EL (cell line): Measurements from ENCODE around the gene RUFY2.
A peak's percentile ranks its signal among the peaks of the same experiment; 100 is the strongest.

Experiments
- DNase-seq: peaks from one replicate; pipeline ENCODE4 v3.0.0-alpha.2; 2016

Gene RUFY2

DNA sequence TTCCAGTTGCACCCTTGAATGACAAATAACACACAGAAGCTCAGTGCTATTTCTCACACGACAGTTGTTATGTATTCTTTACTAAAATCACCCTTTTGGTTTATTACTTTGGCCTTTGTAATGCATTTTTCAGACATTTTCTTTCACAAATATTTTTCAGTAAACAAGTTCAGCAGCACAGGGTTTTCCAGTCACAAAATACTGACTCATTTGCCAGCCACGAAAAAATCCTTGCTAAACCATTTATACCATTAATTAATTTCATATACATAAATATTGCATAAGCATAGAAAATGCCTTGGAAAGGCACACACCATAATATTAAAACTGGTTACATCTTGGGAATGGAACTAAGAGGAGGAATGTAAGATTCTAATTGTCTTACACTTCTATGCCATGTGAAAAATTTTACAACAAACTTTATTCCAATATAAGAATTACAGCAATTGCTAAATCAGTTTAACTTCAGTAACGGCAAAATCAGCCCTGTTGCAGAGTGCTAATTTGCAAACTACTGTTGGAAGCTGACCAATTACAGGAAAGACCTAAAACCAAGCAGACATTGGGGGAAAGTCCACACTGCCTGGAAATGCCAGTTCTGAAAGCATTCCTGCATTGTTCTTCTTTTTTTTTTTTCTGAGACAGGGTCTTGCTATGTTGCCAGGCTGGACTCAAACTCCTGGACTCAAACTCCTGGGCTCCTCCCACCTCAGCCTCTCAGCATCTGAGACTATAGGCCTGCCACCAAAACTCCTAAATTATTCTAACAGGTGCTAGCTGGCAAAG, 42.8 kb downstream of the RUFY2 start:
- no peak for DNase-seq

DNA sequence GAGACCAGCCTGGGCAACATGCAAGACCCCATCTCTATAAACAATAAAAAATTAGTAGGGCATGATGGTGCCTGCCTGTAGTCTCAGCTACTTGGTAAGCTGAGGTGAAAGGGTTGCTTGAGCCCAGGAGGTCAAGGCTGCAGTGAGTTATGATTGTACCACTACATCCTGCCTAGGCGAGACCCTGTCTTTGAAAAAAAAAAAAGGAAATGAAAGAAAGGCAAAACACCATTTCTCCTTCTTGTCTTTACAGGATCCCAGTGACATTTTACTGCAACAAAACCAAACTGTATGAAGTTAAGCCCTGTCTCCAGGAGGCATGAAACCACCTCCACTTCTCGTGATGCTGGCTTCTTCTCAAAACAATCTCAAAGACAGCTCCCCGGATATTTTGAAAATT, 44.5 kb downstream of the RUFY2 start:
- DNase-seq: no peak

DNA sequence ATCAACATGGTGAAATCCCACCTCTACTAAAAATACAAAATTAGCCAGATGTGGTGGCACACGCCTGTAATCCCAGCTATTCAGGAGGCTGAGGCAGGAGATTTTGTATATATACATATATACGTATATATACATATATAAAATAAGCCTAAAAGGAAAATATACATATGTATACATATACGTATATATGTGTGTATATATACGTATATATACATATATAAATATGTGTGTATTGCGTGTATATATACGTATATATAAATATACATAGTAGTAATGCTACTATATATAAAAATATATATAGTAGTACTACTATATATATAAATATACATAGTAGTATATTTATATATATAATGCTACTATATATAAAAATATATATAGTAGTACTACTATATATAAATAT, 47.9 kb downstream of the RUFY2 start:
- no peak for DNase-seq

GRCh38 chr10:68353537-68353936, 53.5 kb downstream of the RUFY2 start:
- DNase-seq: no peak

DNA sequence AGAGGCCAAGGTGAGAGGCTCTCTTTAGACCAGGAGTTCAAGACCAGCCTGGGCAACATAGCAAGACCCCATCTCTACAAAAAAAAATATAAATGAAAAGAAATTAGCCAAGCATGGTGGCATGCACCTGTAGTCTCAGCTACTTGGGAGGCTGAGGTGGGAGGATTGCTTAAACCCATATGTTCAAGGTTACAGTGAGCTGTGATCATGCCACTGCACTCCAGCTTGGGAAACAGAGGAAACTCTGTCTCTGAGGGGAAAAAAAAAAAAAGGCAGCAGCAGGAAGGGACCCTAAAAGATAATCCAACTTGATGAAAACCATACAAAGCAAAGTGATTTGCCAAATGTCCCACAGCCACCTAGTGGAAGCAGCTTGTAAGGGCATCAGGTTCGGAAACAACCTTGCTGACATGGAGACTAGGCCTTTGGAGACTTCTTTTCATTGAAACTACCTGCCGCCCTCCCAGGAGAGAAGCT, 58.8 kb downstream of the RUFY2 start:
- DNase-seq: peak; percentile 55

DNA sequence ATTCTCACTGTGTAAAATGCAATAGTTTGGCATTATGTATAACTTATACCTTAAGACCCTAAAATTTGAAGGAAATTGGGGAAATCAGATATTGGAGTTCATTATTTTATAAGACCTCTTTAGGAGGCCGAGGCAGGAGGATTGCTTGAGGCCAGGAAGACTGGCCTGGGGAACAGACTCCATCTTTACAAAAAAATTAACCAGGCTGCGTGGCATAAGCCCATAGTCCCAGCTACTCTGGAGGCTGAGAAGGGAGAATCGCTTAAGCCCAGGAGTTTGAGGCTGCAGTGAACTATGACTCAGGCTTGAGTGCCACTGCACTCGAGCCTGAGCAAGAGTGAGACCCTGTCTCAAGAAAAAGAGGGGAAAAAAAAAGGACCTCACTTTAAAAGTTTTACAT, 60.3 kb downstream of the RUFY2 start:
- no peak for DNase-seq

GRCh38 chr10:68345621-68346020, 61.5 kb downstream of the RUFY2 start:
- DNase-seq: no peak

DNA sequence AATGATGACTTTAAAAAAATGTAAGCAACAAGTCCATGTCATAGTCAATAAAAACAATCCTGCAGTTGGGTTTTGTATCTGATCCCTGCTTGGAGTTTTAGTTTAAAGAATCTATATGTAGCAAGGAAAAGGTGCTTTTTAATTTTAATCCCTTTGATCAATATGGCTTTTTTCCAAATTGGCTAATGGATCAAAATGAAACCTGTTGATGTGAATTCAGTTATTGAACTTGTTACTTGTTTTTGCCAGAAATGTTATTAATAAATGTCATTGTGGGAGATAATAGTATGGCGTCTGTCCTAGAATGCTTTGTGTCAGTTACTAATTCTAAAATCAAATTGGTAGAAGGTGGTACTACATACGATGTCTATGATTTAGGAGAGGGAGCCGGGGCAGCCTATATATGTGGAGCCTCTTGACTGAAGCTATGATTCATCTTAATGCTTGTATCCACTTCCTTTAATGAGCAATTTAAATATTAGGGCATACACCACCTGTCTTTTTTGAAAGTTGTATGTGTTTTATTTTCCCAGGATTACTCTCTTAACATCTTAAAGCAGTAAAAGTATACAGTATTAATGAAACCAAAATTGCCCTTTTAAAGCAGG, 64.1 kb downstream of the RUFY2 start:
- DNase-seq: peak; percentile 23

DNA sequence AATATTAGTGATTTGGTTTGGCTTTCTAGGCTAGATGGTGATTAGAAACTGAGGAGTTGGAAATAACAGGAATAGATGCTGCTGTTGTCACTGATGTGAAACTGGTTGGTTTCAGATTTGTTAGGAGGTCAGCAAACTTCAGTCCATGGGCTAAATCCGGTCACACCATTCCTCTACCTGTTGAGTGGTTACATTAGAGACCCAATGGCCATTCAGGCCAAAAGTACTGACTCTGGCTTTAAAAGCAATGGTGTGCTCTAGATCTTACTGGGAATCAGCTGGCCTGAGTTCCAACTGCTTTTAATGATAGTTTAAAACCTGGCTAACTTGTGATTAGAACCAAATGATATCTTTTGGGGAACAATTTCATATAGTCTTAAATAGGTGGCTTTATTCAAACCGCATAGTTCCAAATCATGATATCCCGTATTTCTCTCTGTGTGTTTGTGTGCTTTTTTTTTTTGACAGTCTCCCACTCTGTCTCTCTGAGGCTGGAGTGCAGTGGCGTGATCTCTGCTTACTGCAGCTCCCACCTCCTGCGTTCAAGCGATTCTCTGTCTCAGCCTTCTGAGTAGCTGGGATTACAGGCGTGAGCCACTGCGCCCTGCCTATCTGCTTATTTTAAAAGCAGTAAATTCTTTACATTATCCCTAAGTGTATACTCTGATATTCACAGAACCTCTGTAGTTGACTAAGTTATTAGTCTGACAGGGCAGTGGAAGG, 66.6 kb downstream of the RUFY2 start:
- no peak for DNase-seq

DNA sequence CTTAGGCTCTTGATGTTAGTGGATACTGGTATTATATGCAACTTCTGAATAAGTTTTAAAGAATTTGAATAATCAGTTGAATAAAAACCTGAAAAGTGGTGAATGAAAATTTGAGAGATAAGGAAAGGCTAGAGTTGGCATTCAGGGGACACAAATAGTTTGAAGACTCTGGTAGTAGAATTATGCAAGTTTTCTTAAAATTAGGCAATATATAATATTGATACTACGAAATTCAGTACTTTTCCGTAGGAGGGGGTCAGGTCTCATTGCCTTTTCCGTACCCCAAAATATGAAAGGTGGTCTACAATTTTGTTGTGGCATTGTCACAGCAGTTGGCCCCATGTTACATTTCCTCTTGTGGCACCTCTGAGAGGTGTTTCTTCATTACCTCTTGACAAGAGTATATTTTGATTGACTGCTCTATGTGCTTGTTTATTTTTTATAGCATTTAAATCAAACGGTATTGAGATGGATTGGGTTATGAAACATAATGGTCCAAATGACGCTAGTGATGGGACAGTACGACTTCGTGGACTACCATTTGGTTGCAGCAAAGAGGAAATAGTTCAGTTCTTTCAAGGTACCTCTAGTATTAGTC, 70.2 kb downstream of the RUFY2 start:
- DNase-seq: no peak

DNA sequence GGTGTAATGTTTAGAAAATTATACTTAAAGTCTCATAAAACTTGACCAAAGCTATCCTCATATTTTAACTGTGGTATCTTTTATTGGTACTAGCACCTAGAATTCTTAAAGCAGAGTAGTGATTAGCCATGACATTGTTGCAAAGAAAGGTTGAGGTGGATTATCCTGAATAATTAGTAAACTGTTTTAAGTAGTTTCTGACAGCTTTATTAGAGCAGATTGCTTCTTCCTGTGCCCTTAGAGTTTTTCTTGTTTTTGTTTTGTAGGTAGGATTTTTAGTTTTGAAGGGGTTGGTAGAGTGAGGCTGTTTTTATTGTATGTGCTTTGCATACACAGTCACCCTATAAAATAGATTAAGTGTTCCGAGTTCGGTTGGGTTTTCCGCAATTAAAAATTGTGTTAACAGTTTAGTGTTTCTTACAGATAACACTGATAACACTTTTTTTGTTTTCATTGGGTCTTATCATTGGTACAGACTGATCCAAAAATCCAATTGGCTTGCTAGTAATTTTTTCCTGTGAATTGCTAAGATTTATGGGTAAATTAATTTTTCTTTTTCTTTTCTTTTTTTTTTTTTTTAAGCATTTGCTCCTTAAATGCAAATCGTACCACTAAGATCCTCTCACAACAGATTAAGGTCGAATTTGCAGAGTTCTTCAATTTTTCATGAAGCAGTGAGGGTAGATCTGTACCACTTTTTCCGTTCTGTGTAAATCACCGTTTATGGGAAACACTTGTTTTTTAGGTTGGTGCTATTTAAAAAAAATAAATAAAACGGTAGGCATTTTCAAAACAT, 72.2 kb downstream of the RUFY2 start:
- no peak for DNase-seq

GRCh38 chr10:68333440-68334431, 73.3 kb downstream of the RUFY2 start:
- peak; percentile 12 for DNase-seq

DNA sequence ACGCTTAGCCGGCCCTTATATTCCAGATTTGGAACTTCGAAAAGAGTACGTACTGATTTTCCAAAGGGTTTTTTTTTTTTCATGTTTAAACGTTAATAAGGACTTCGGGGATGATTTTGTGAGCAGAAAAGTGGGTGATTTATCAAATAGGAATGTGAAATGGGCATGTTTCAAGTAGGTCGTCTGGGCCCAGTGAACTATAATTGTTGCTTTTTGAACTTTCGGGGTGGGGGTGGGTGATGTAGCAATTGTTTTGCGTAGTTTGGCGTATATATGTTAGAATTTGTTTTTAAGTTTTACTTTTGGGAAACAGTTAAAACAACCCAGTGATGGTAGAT, 74.0 kb downstream of the RUFY2 start:
- DNase-seq: no peak

DNA sequence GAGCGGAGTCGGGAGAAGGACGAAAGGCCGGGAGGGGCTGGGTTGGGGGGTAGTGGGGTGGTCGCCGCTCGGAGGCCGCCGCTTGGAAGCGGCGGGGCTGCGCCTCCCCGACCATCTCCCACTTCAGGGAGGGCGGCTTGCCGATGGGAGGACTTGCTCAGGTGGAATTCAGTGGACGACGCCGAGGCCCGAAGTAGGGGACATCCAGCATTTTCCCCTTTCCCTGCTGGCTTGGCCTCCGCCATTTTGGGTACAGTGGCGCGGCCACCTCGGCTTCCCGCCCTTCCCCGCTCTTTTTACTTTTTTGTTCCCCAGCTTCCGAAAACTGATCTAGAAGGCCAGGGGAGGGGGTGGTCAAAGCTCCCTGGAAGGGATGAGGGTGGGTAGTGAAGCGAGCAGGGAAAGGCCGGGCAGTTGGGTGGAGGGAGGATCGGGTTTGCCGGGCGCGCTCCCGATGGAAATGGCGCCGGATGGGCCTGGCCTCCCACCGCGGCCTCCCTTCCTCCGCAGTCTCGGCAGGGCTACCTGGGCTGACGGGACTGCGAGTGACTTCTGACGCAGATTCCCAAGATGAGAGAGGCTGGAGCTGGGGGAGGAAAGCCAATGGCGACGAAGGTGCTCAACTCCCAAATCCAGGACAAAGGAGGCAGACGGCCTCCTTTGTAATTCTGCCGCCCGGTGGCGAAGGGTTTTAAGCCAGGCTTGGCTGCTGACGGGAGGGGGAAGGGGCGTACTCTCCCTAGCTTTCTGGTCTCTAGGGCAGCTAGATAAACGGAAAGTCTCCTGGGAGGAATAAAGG, 74.6 kb downstream of the RUFY2 start, which contains the start of gene PBLD:
TSS of gene PBLD (minus strand) at position 670 of the 799 bp plus-strand sequence. CDS start 26,084 bp downstream, outside the sequence.
- DNase-seq: peak; percentile 79

DNA sequence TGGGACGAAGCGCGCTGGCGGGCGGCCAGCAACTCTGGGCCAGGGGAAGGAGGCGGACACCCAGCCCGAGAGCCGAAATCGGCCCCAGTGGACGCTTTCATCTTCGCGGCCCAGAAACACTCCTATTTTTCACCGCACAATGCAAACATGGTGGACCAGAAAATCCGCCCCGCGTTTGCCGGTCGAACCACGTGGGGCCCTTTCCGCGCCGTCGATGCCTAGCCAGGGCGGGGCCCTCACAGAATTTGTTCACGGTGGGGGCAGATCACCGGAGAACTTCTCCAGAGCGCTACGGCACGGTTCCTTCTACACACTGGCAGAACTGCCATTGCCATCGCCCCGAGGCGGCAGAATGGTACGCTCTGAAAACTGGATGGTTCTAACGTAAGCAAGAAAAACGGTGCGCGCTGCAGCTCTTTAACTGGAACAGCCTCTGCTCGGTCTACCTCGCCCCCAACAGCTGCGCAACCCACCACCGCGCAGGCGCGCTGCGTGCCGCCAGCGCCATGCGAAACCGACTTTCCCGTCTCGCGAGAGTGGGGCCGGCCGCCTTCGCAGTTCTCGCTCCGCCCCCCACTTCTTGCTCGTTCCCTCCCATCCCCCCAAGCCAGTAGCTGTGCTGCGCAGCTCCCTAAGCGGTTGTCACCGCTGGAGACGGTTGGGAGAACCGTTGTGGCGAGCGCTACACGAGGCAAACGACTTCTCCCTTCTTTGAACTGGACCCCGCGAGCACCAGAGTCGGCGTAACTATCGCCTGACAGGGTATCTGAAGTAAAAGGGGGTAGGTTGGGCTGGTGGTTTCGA, 75.4 kb downstream of the RUFY2 start, which contains the start of gene HNRNPH3:
TSS of gene HNRNPH3 (plus strand) at position 610 of the 804 bp plus-strand sequence. CDS start 5,158 bp downstream, outside the sequence.
- DNase-seq: peak; percentile 97

DNA sequence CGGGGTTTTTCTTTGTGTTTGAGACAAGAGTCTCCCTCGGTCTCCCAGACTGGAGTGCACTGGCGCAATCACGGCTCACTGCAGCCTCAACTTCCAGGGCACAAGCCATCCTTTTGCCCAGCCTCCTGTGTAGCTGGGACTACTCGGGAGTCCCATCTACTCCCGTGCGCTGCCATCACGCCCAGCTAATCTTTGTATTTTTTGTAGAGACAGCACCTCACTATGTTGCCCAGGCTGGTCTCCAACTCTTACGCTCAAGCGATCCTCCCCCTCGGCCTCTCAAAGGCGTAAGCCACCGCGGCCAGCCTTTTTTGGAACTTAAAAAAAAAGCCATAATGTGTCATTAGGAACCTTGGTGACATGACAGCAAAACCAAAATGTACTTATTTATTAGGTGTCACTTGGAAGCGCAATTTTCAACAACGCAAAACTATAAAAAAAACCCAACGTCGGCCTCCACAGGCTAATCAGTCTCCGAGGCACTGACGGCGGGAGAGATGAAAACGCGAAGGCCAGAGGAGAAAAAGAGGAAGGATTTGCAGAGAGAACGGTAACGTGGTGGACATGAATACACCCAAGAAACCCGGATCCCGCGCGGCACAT, 76.1 kb downstream of the RUFY2 start:
- peak; percentile 12 for DNase-seq

- DNase-seq: no peak
Measured at GRCh38 chr10:68329506-68329861, 77.6 kb downstream of the RUFY2 start.

GRCh38 chr10:68327889-68328786, 78.9 kb downstream of the RUFY2 start:
- DNase-seq: peak; percentile 74
